D721Med (cell line): ENCODE data around the gene CENPF.

ENCODE experiments used
- DNase-seq: peaks from one replicate; pipeline ENCODE4 v3.0.0; 2011; ENCODE audit warnings: low spot score; ENCODE audit not compliant: insufficient read length
- FAIRE-seq: peaks from 2 replicates; lab custom pipeline; 2011; peaks lifted over from hg19 to GRCh38; lab: Jason Lieb, UNC
- TF ChIP-seq, protein P1 (sequence below): IDR thresholded peaks from 2 replicates; pipeline ENCODE4 v1.5.1; 2012; ENCODE audit warnings: mild to moderate bottlenecking, control low read depth; ENCODE audit not compliant: insufficient read depth; ENCODE audit errors: missing control alignments

The CENPF gene

DNA sequence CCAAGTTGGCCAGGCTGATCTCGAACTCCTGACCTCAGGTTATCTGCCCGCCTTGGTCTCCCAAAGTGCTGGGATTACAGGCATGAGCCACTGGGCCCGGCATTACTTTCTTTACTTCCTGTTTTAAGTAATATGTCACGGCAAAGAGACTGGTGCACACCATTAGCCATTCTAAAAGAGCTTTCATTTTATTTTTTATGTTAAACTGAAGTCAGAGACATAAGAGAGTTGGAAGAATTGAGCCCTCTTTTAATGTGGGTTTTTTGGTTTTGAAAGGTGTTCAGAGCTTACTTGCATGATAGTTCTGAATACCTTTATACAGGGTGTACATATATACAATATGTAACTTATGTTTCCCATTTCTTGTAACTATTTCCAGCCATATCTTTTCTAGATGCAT is 14.3 kb downstream of the CENPF start:
- TF ChIP-seq, protein P1, sequence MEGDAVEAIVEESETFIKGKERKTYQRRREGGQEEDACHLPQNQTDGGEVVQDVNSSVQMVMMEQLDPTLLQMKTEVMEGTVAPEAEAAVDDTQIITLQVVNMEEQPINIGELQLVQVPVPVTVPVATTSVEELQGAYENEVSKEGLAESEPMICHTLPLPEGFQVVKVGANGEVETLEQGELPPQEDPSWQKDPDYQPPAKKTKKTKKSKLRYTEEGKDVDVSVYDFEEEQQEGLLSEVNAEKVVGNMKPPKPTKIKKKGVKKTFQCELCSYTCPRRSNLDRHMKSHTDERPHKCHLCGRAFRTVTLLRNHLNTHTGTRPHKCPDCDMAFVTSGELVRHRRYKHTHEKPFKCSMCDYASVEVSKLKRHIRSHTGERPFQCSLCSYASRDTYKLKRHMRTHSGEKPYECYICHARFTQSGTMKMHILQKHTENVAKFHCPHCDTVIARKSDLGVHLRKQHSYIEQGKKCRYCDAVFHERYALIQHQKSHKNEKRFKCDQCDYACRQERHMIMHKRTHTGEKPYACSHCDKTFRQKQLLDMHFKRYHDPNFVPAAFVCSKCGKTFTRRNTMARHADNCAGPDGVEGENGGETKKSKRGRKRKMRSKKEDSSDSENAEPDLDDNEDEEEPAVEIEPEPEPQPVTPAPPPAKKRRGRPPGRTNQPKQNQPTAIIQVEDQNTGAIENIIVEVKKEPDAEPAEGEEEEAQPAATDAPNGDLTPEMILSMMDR = no peak
- DNase-seq (no peak), FAIRE-seq (peak; percentile 29)

DNA sequence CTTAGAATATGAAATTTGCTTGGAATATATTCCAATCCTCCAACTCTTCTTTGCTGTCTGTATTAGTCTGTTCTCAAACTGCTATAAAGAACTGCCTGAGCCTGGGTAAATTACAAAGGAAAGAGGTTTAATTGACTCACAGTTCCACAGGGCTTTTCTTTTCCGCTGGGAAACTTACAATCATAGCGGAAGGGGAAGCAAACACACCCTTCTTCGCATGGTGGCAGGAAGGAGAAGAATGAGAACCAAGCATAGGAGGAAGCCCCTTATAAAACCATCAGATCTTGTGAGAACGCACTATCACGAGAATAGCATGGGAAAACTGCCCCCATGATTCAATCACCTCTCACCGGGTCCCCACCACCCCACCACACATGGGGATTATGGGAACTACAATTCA is 14.8 kb downstream of the CENPF start:
- TF ChIP-seq, protein P1 = no peak
- DNase-seq = no peak
- no peak for FAIRE-seq

DNA sequence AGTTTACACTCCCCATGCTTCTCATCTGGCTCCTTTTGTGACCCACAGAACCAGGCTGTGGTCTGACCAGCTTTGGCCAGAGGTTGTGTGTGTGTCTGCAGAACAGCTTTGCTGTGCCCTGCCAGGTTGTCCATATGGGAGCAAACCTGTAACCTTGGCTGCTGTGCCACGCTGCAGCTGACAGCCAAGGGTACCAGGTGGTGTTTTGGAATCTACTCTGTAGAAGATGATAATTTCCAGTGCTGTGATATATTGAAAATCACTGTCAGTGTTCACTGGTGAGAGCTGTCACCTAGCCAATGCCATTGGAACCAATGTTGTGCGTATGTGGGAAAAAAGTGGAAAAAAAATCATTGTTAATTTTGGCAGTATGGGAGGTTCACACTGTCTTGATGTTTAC is 18.2 kb downstream of the CENPF start:
- TF ChIP-seq, protein P1 = no peak
- no peak for FAIRE-seq
- no peak for DNase-seq

DNA sequence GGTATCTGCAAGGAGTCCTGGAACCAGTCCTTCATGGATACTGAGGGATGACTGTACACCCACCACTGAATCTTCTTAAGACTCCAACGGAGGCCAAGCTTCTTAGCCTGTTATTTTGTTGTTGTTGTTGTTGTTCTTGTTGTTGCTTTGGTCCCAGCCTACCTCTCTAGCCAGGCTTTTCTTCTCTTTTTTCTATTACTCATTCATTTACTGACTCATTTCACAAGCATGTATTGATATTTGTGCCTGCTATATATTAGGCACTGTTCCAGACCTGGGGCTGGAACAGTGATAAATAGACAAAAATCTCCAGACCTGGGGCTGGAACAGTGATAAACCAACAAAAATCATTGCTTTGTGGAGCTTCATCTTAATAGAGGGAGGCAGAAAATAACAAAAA is 20.4 kb downstream of the CENPF start:
- no peak for DNase-seq
- FAIRE-seq = peak; percentile 46
- TF ChIP-seq, protein P1 = no peak

DNA sequence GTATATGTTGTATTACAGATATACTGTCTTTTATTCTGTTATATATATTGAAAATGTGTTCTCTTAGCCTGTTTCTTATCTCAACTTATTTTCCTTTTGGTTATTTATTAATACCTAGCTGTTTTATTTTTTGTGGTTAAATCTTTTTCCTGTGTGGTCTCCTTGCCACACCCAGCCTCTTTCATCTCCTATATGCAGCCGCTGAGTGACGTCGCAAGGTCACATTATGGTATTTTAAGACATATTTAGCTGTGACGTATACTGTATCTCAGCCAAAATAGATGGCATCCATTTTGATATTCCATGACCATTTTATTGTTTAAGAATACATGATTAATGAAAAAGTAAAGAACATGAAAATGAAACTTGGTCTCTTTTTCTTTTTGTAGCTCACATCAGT is 29.1 kb downstream of the CENPF start:
- FAIRE-seq = peak; percentile 74
- TF ChIP-seq, protein P1 = no peak
- no peak for DNase-seq

DNA sequence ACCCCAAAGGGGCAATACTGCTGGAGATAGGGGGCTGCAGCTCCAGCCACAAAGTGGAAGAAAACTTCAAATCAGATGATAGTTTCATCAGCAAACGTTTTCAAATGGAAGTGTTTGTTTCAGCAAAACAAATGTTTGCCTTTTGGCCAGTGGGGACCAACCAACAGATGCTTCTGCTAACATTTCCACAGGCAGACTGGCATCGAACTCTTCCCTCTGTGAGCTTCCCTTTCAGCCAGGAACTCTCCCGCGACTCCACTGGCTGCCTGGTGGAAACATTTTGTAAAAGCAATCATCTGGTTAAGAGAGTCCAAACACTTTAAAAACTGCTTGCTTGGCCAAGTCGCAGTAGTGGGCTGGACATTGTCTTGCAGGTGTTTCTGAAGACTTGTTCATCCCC is 30.7 kb downstream of the CENPF start:
- FAIRE-seq (peak; percentile 16), DNase-seq (no peak)
- TF ChIP-seq, protein P1 = no peak

DNA sequence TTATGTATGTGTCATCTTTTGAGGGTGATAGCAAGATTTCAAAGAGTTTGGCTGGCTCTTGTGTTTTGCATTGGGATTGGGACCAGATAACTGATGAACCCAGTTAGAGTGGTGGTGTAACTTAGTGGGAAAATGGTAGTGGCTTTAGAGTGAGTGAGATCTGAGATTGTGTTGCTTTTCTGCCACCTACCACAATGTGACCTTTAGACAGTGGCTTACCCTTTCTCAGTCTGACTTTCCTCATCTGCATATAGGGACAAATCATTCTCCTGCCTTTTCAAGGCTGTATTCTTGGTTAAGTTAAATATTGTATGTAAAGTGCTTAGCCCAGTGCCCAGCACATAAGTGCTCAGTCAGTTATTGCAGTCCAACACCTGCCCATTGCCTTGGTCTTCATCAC is 31.3 kb downstream of the CENPF start:
- TF ChIP-seq, protein P1 = no peak
- FAIRE-seq (no peak), DNase-seq (no peak)
